HepG2 (cell line): ENCODE results near the gene TIMP3. TPM values are rescaled to one million over a fixed set of nuclear protein-coding genes. Genes with fewer than 3 reads are reported as not detected.

Experiments used
- ATAC-seq: fragments of 200-7000 bp; cut with Tn5 transposase; 3 replicates; pipeline ENCODE4 v1.9.1; 2020; ENCODE audit warnings: mild to moderate bottlenecking, moderate library complexity
- BruUV-seq: library from RNA; stranded (reverse); fragments of 400-500 nt; replicated peaks from 2 replicates; lab custom pipeline; 2021; lab: Mats Ljungman, UMichigan
- CTCF ChIA-PET: fragments of 300-600 bp; formaldehyde crosslinking; extraction: SDS; loops from one replicate; lab custom pipeline; 2021; ENCODE audit warnings: low total read pairs, inconsistent platforms, low intra/inter-chr PET ratio; lab: Yijun Ruan, JAX
- POLR2A ChIA-PET: fragments of 350-600 bp; sonication (Branson Sonifier 250); formaldehyde crosslinking; loops from one replicate; lab custom pipeline; 2020; ENCODE audit warnings: antibody characterized with exemption, inconsistent platforms; lab: Yijun Ruan, JAX
- DNase-seq: peaks from one replicate; pipeline ENCODE4 v3.0.0-alpha.2; 2015; ENCODE audit warnings: low spot score
- FAIRE-seq: peaks from 3 replicates; lab custom pipeline; 2011; peaks lifted over from hg19 to GRCh38; lab: Jason Lieb, UNC
- H2AFZ ChIP-seq: one replicate; pipeline ENCODE4 v1.6.1; 2011; ENCODE audit warnings: low read length, inconsistent platforms
- H3K27ac ChIP-seq: fragments of 300-600 bp; 3 replicates; pipeline ENCODE4 v1.8.0; 2011; ENCODE audit warnings: mixed run types, mild to moderate bottlenecking, mixed read lengths, low read length, inconsistent platforms; ENCODE audit not compliant: insufficient read depth; ENCODE audit errors: extremely low read length
- H3K27me3 ChIP-seq, 2 experiments: fragments of 200-600 bp in 1 of 2; 2 replicates in 1 of 2; 3 replicates in 1 of 2; pipeline versions ENCODE4 v1.6.0 to v1.8.0; 2011; ENCODE audit warnings: low read length in 2 of 2, mild to moderate bottlenecking in 2 of 2, moderate library complexity in 2 of 2, inconsistent platforms in 1 of 2; ENCODE audit not compliant: insufficient read depth in 2 of 2, control insufficient read depth in 1 of 2
- H3K36me3 ChIP-seq, 2 experiments: fragments of 200-600 bp in 1 of 2; replicated peaks in 1 of 2; 2 replicates in 1 of 2; 3 replicates in 1 of 2; pipeline versions ENCODE4 v1.5.1 to v1.8.0; 2011; ENCODE audit warnings: low read length in 2 of 2, inconsistent platforms in 1 of 2; ENCODE audit not compliant: insufficient read depth in 2 of 2, control insufficient read depth in 1 of 2
- H3K4me1 ChIP-seq: 2 replicates; pipeline ENCODE4 v1.5.1; 2012; ENCODE audit warnings: low read length, inconsistent platforms; ENCODE audit not compliant: insufficient read depth
- H3K4me2 ChIP-seq: 2 replicates; pipeline ENCODE4 v1.6.0; 2011; ENCODE audit warnings: low read depth, low read length, inconsistent platforms
- H3K4me3 ChIP-seq, 3 experiments: fragments of 200-600 bp in 1 of 3; sonication (generic), shearing (Covaris generic) in 1 of 3; replicated peaks in 1 of 3; 2 replicates each; pipeline ENCODE4 v1.5.1; 2011 to 2016; ENCODE audit warnings: low read length in 3 of 3, inconsistent platforms in 2 of 3, low read depth in 2 of 3, mild to moderate bottlenecking in 2 of 3, control low read depth in 1 of 3, mixed read lengths in 1 of 3; ENCODE audit not compliant: insufficient read depth in 1 of 3
- H3K79me2 ChIP-seq: one replicate; pipeline ENCODE4 v1.6.1; 2011; ENCODE audit warnings: low read length, inconsistent platforms; ENCODE audit not compliant: insufficient read depth
- H3K9ac ChIP-seq: 2 replicates; pipeline ENCODE4 v1.6.0; 2011; ENCODE audit warnings: mild to moderate bottlenecking, low read depth, low read length, inconsistent platforms; ENCODE audit not compliant: insufficient read depth
- H3K9me3 ChIP-seq: 2 replicates; pipeline ENCODE4 v1.5.1; 2012; ENCODE audit warnings: mild to moderate bottlenecking, low read length
- H4K20me1 ChIP-seq: 2 replicates; pipeline ENCODE4 v1.6.0; 2011; ENCODE audit warnings: inconsistent platforms, mild to moderate bottlenecking, low read length, moderate library complexity; ENCODE audit not compliant: insufficient read depth
- FOSL1 ChIP-seq: sonication (generic); formaldehyde crosslinking; IDR thresholded peaks from 2 replicates; pipeline ENCODE4 v1.9.0; 2021; ENCODE audit warnings: missing genetic modification reagents, borderline replicate concordance
- HCFC1 ChIP-seq: fragments of 150-350 bp; IDR thresholded peaks from 2 replicates; pipeline ENCODE4 v1.6.1; 2014; ENCODE audit warnings: low read depth, low read length
- JUND ChIP-seq: sonication (generic); formaldehyde crosslinking; IDR thresholded peaks from 2 replicates; pipeline ENCODE4 v1.8.0; 2022; ENCODE audit warnings: mild to moderate bottlenecking, missing genetic modification reagents
- NCOA5 ChIP-seq: sonication (generic); formaldehyde crosslinking; IDR thresholded peaks from 2 replicates; pipeline ENCODE4 v1.4.0; 2020; ENCODE audit warnings: missing genetic modification reagents
- SIN3B ChIP-seq: fragments of 150-350 bp; IDR thresholded peaks from 2 replicates; pipeline ENCODE4 v1.6.1; 2014; ENCODE audit warnings: low read length
- SP5 ChIP-seq: IDR thresholded peaks from 2 replicates; pipeline ENCODE4 v1.6.1; 2016; ENCODE audit warnings: low read depth, borderline replicate concordance
- ZFY ChIP-seq: sonication (generic); formaldehyde crosslinking; IDR thresholded peaks from 2 replicates; pipeline ENCODE4 v1.4.0; 2020; ENCODE audit warnings: missing genetic modification reagents
- ZNF24 ChIP-seq: fragments of 450-650 bp; IDR thresholded peaks from 2 replicates; pipeline ENCODE4 v1.6.1; 2017; ENCODE audit warnings: antibody characterized with exemption, mild to moderate bottlenecking
- ZNF724P ChIP-seq: sonication (generic); formaldehyde crosslinking; IDR thresholded peaks from 2 replicates; pipeline ENCODE4 v1.8.0; 2022; ENCODE audit warnings: missing genetic modification reagents, borderline replicate concordance
- ZNF747 ChIP-seq: sonication (generic); formaldehyde crosslinking; IDR thresholded peaks from 2 replicates; pipeline ENCODE4 v1.8.1; 2023; ENCODE audit warnings: missing genetic modification reagents, mild to moderate bottlenecking, borderline replicate concordance
- WGBS: methylation state at CpG from one replicate; pipeline ENCODE4 v1.1.6; 2017; ENCODE audit warnings: low lambda C conversion rate; 5-methylcytosine and 5-hydroxymethylcytosine counted together
- in situ Hi-C: cut with HindIII; loops from 2 replicates; pipeline ENCODE4 v1.10.0; 2017; ENCODE audit warnings: low pct_unique_long_range_greater_than_20kb; ENCODE audit not compliant: extremely low pct_ligation_motif_present
- intact Hi-C: fragments of 100-400 bp; cut with micrococcal nuclease; formaldehyde crosslinking; loops from one replicate; pipeline ENCODE4 v1.10.0; 2022; ENCODE audit not compliant: unreplicated experiment
- polyA plus RNA-seq, 8 experiments: library from polyadenylated mRNA; depleted of rRNA in 3 of 8; stranded (reverse) in 7 of 8; unstranded in 1 of 8; fragments of >200 nt; fragmentation: Illumina TruSeq in 4 of 8; extraction: Trizol in 4 of 8; gene quantifications; 2 replicates each; pipeline versions ENCODE4 v1.2.1 to v1.2.3, GENCODE V29; 2011 to 2016; ENCODE audit warnings: low read depth in 4 of 8, missing spikeins in 1 of 8, mixed read lengths in 1 of 8; ENCODE audit not compliant: insufficient read depth in 1 of 8
- total RNA-seq, 5 experiments: library from RNA; depleted of rRNA; stranded (reverse); fragments of >200 nt; fragmentation: Illumina TruSeq; extraction: Trizol; gene quantifications; 2 replicates each; pipeline ENCODE4 v1.2.3, GENCODE V29; 2016; ENCODE audit warnings: low read depth in 1 of 5
- TF ChIP-seq, protein P1 (sequence below): sonication (generic); formaldehyde crosslinking; IDR thresholded peaks from 2 replicates; pipeline ENCODE4 v1.4.0; 2020; ENCODE audit warnings: mild to moderate bottlenecking, missing genetic modification reagents
- TF ChIP-seq, protein P2 (sequence below): IDR thresholded peaks from 2 replicates; pipeline ENCODE4 v1.6.1; 2012; ENCODE audit warnings: low read depth, low read length, improper control_type of control experiment
- TF ChIP-seq, protein P3 (sequence below): sonication (generic); formaldehyde crosslinking; IDR thresholded peaks from 2 replicates; pipeline ENCODE4 v1.4.0; 2020; ENCODE audit warnings: missing genetic modification reagents, borderline replicate concordance
- TF ChIP-seq, protein P4 (sequence below): sonication (generic); formaldehyde crosslinking; IDR thresholded peaks from 2 replicates; pipeline ENCODE4 v1.8.0; 2022; ENCODE audit warnings: mild to moderate bottlenecking, missing genetic modification reagents
- TF ChIP-seq, protein P5 (sequence below): IDR thresholded peaks from 2 replicates; pipeline ENCODE4 v1.6.1; 2016; ENCODE audit warnings: mild to moderate bottlenecking, missing biosample characterization, missing genetic modification reagents
- TF ChIP-seq, protein P6 (sequence below): sonication (generic); formaldehyde crosslinking; IDR thresholded peaks from 2 replicates; pipeline ENCODE4 v1.5.0; 2020; ENCODE audit warnings: missing genetic modification reagents

TIMP3 gene
- total and polyA plus RNA-seq, 2 of the 13 experiments (the other 11 are each of a cell fraction or from before 2014, with no cell fraction given), result 57.3 to 86.6 TPM

DNA sequence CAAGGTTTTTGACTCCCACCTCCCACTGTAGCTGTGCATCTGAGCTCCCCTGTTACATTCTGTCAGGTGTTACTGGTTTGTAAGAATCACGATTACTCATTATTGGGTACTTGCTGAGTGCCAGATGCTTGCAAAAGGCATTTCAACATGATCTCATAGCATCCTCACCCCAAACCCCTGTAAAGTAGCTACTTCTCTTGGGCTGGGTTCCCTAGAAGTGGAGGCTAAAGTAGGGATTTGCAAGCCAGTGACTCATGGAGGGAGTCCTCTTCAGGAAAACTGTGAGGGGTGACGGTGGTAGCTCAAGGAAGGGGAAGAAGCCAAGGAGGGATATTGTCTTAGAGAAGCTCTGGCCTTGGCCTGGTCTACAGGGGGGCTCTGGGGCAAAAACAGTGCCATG, 78.6 kb downstream of the TIMP3 start:
- no peaks in the 10 kb centered on the region for H3K4me1 ChIP-seq

More for the DNA sequence above, 78.6 kb downstream of the TIMP3 start:
- in situ Hi-C loops, result no loop called here
- no peaks in the 10 kb centered on the region for H3K36me3 ChIP-seq
- no peaks in the 10 kb centered on the region for H3K79me2 ChIP-seq
- TF ChIP-seq, protein P1, sequence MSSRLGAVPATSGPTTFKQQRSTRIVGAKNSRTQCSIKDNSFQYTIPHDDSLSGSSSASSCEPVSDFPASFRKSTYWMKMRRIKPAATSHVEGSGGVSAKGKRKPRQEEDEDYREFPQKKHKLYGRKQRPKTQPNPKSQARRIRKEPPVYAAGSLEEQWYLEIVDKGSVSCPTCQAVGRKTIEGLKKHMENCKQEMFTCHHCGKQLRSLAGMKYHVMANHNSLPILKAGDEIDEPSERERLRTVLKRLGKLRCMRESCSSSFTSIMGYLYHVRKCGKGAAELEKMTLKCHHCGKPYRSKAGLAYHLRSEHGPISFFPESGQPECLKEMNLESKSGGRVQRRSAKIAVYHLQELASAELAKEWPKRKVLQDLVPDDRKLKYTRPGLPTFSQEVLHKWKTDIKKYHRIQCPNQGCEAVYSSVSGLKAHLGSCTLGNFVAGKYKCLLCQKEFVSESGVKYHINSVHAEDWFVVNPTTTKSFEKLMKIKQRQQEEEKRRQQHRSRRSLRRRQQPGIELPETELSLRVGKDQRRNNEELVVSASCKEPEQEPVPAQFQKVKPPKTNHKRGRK (CRISPR knock-in tag), result no peak
- TF ChIP-seq SP5 (CRISPR knock-in tag) (no peak), FOSL1 (CRISPR knock-in tag) (no peak), ZNF24 (no peak), NCOA5 (CRISPR knock-in tag) (no peak), ZFY (CRISPR knock-in tag) (no peak), ZNF747 (no peak), HCFC1 (no peak), JUND (no peak), ZNF724P (CRISPR knock-in tag) (no peak), SIN3B (no peak)
- TF ChIP-seq, protein P2, sequence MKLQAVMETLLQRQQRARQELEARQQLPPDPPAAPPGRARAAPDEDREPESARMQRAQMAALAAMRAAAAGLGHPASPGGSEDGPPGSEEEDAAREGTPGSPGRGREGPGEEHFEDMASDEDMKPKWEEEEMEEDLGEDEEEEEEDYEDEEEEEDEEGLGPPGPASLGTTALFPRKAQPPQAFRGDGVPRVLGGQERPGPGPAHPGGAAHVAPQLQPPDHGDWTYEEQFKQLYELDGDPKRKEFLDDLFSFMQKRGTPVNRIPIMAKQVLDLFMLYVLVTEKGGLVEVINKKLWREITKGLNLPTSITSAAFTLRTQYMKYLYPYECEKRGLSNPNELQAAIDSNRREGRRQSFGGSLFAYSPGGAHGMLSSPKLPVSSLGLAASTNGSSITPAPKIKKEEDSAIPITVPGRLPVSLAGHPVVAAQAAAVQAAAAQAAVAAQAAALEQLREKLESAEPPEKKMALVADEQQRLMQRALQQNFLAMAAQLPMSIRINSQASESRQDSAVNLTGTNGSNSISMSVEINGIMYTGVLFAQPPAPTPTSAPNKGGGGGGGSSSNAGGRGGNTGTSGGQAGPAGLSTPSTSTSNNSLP, result no peak
- TF ChIP-seq, protein P3, sequence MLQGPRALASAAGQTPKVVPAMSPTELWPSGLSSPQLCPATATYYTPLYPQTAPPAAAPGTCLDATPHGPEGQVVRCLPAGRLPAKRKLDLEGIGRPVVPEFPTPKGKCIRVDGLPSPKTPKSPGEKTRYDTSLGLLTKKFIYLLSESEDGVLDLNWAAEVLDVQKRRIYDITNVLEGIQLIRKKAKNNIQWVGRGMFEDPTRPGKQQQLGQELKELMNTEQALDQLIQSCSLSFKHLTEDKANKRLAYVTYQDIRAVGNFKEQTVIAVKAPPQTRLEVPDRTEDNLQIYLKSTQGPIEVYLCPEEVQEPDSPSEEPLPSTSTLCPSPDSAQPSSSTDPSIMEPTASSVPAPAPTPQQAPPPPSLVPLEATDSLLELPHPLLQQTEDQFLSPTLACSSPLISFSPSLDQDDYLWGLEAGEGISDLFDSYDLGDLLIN (CRISPR knock-in tag), result no peak
- TF ChIP-seq, protein P4, sequence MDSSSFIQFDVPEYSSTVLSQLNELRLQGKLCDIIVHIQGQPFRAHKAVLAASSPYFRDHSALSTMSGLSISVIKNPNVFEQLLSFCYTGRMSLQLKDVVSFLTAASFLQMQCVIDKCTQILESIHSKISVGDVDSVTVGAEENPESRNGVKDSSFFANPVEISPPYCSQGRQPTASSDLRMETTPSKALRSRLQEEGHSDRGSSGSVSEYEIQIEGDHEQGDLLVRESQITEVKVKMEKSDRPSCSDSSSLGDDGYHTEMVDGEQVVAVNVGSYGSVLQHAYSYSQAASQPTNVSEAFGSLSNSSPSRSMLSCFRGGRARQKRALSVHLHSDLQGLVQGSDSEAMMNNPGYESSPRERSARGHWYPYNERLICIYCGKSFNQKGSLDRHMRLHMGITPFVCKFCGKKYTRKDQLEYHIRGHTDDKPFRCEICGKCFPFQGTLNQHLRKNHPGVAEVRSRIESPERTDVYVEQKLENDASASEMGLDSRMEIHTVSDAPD (CRISPR knock-in tag), result no peak
- TF ChIP-seq, protein P5, sequence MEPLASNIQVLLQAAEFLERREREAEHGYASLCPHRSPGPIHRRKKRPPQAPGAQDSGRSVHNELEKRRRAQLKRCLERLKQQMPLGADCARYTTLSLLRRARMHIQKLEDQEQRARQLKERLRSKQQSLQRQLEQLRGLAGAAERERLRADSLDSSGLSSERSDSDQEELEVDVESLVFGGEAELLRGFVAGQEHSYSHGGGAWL (CRISPR knock-in tag), result no peak
- TF ChIP-seq, protein P6, sequence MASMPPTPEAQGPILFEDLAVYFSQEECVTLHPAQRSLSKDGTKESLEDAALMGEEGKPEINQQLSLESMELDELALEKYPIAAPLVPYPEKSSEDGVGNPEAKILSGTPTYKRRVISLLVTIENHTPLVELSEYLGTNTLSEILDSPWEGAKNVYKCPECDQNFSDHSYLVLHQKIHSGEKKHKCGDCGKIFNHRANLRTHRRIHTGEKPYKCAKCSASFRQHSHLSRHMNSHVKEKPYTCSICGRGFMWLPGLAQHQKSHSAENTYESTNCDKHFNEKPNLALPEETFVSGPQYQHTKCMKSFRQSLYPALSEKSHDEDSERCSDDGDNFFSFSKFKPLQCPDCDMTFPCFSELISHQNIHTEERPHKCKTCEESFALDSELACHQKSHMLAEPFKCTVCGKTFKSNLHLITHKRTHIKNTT (CRISPR knock-in tag), result no peak
- H4K20me1 ChIP-seq, result no peaks in the 10 kb centered on the region
- BruUV-seq, result no TSS peak
- DNase-seq (no peak), FAIRE-seq (no peak), ATAC-seq (no peak)
- no peak overlapping the region for H2AFZ ChIP-seq
- WGBS, result 95% methylated on average over 2 of the region's 2 CpGs
- intact Hi-C loops, result no loop called here
- no peak overlapping the region for H3K27ac ChIP-seq
- ChIA-PET POLR2A (no interaction called here), CTCF (no interaction called here)
- H3K4me3 ChIP-seq, result no peak overlapping the region
- no peak overlapping the region for H3K9ac ChIP-seq
- H3K4me2 ChIP-seq, result no peak overlapping the region
- no peaks in the 10 kb centered on the region for H3K9me3 ChIP-seq
- H3K27me3 ChIP-seq, result no peaks in the 10 kb centered on the region
